GF-D8 (cell line): Measurements from ENCODE around the gene ENOX1.

Source experiments
- DNase-seq: peaks from one replicate; lab custom pipeline; 2025; lab: John Stamatoyannopoulos, UW

Gene ENOX1

GRCh38 chr13:43388282-43389034 is 398.3 kb downstream of the ENOX1 start:
- no peak for DNase-seq

GRCh38 chr13:43387880-43388279 is 398.9 kb downstream of the ENOX1 start:
- DNase-seq = no peak

GRCh38 chr13:43383498-43384165 is 403.1 kb downstream of the ENOX1 start:
- DNase-seq = no peak

GRCh38 chr13:43379738-43380137 is 407.0 kb downstream of the ENOX1 start:
- no peak for DNase-seq

- DNase-seq = no peak
Observed at GRCh38 chr13:43377973-43378372, 408.8 kb downstream of the ENOX1 start.

- no peak for DNase-seq
Observed at GRCh38 chr13:43377149-43377548, 409.6 kb downstream of the ENOX1 start.

GRCh38 chr13:43376596-43376995 is 410.2 kb downstream of the ENOX1 start:
- DNase-seq = no peak

- DNase-seq = no peak
Observed at GRCh38 chr13:43375797-43376465, 410.8 kb downstream of the ENOX1 start.

GRCh38 chr13:43374621-43375020 is 412.2 kb downstream of the ENOX1 start:
- DNase-seq = peak; percentile 32

GRCh38 chr13:43373400-43373799 is 413.4 kb downstream of the ENOX1 start:
- no peak for DNase-seq

GRCh38 chr13:43370842-43371241 is 415.9 kb downstream of the ENOX1 start:
- DNase-seq = no peak

- no peak for DNase-seq
Observed at GRCh38 chr13:43369319-43369718, 417.5 kb downstream of the ENOX1 start.

- DNase-seq = no peak
Observed at GRCh38 chr13:43368003-43368402, 418.8 kb downstream of the ENOX1 start.

- no peak for DNase-seq
Observed at GRCh38 chr13:43365039-43365344, 421.8 kb downstream of the ENOX1 start.

- DNase-seq = no peak
Observed at GRCh38 chr13:43364210-43365038, 422.3 kb downstream of the ENOX1 start.

GRCh38 chr13:43363156-43363953 is 423.4 kb downstream of the ENOX1 start:
- no peak for DNase-seq

- DNase-seq = no peak
Observed at GRCh38 chr13:43362556-43362955, 424.2 kb downstream of the ENOX1 start.

- no peak for DNase-seq
Observed at GRCh38 chr13:43360892-43361610, 425.7 kb downstream of the ENOX1 start.

GRCh38 chr13:43360171-43360570 is 426.6 kb downstream of the ENOX1 start:
- no peak for DNase-seq

- no peak for DNase-seq
Observed at GRCh38 chr13:43359536-43359935, 427.2 kb downstream of the ENOX1 start.

GRCh38 chr13:43357564-43357963 is 429.2 kb downstream of the ENOX1 start:
- no peak for DNase-seq
